ENCODE results near the gene GRIK5.

GRCh38 chr19:42065051-42065450 lies 5.0 kb downstream of the GRIK5 start:
- no peak for TF ChIP-seq EZH2 (IDR thresholded peaks at IDR 0.05)
- TF ChIP-seq POLR2AphosphoS5 (IDR thresholded peaks at IDR 0.05; ENCODE audit: borderline replicate concordance, low read depth, low read length), result no peak
- TF ChIP-seq FOXP2 (optimal IDR thresholded peaks at IDR 0.05; ENCODE audit: control extremely low read depth, extremely low read length, insufficient read depth), result no peak
